ENCODE data around the gene CNIH4.

DNA sequence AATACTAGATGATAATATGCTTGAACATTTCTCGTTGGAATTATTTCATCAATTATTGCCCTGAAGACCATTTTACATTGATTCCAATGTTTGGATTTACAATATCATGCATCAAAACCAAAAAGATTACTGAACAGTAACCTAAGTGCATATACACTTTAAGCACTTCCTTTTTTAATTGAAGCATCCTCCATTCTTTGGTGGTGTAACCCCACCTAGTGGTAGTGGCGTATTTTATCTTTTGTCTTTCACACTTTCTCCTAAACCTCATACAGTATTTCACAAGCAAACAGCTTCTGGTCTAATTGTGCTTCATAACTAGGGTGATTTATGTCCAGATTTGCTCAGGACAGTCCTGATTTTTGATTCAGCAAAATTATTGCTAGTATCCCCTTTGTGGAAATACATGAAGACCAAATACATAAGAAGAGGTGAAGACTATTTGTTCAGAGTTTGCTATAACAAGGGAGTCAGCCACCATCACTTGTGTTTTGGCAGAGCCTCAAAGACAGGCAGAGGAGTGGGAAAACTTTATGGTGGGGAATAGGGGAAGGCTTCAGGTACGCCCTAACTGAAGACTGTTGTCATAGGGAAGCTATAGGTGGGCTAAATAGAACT lies 23.3 kb upstream of the CNIH4 start:
- TF ChIP-seq YY1 (IDR thresholded peaks at IDR 0.05; ENCODE audit: insufficient read depth, insufficient read length) (no peak), ZNF274 (IDR thresholded peaks at IDR 0.05; ENCODE audit: low read depth, low read length) (no peak), SUZ12 (IDR thresholded peaks at IDR 0.05; ENCODE audit: extremely low read depth, insufficient read depth, insufficient read length) (no peak)

Measured in NT2/D1 (cell line).